ENCODE measurements around the gene BORCS6. TPM values are rescaled to one million over a fixed set of nuclear protein-coding genes. Genes with fewer than 3 reads are reported as not detected.
A peak's percentile ranks its signal among the peaks of the same experiment; 100 is the strongest.

Gene BORCS6
- total RNA-seq, 1 experiment from 2014 or later: 7.3 TPM

- POLR2A ChIA-PET (ENCODE audit: unreplicated experiment): interaction anchor here (0.6 kb wide), 1 partner anchor 12 kb away, joined by 4 read pairs; no protein-coding TSS in a partner anchor
- intact Hi-C loops (cut with micrococcal nuclease): no loop called here
- CTCF ChIA-PET: no interaction called here
- Histone ChIP-seq H3K9ac (ENCODE audit: low read length) (peak overlapping the region; percentile 78), H3K27ac (ENCODE audit: low read length) (no peak overlapping the region), H3F3A (ENCODE audit: low read length, unreplicated experiment) (peaks cover 9% of the 10 kb centered on the region), H4K20me1 (ENCODE audit: low read length) (no peaks in the 10 kb centered on the region), H3K27me3 (ENCODE audit: low read length) (no peaks in the 10 kb centered on the region), H3K79me2 (ENCODE audit: low read length) (peaks cover 8% of the 10 kb centered on the region; the same call in 1 of the 2 replicates), H3K4me1 (ENCODE audit: insufficient read depth, low read length) (peaks cover 18% of the 10 kb centered on the region), H3K4me3 (ENCODE audit: low read length) (peak overlapping the region; percentile 77), H3K4me2 (ENCODE audit: low read length) (peak overlapping the region; percentile 88), H3K36me3 (ENCODE audit: low read depth, low read length) (no peaks in the 10 kb centered on the region), H3K9me3 (ENCODE audit: low read length) (no peaks in the 10 kb centered on the region), H2AFZ (ENCODE audit: low read length) (peak overlapping the region; percentile 76), H3K9me2 (replicated peaks; ENCODE audit: low read length) (no peaks in the 10 kb centered on the region)
- TF ChIP-seq EZH2 (IDR thresholded peaks at IDR 0.05; ENCODE audit: low read length, unreplicated experiment) (no peak), EZH2phosphoT487 (IDR thresholded peaks at IDR 0.05; ENCODE audit: borderline replicate concordance, low read length) (no peak)
- TF ChIP-seq, protein P1, sequence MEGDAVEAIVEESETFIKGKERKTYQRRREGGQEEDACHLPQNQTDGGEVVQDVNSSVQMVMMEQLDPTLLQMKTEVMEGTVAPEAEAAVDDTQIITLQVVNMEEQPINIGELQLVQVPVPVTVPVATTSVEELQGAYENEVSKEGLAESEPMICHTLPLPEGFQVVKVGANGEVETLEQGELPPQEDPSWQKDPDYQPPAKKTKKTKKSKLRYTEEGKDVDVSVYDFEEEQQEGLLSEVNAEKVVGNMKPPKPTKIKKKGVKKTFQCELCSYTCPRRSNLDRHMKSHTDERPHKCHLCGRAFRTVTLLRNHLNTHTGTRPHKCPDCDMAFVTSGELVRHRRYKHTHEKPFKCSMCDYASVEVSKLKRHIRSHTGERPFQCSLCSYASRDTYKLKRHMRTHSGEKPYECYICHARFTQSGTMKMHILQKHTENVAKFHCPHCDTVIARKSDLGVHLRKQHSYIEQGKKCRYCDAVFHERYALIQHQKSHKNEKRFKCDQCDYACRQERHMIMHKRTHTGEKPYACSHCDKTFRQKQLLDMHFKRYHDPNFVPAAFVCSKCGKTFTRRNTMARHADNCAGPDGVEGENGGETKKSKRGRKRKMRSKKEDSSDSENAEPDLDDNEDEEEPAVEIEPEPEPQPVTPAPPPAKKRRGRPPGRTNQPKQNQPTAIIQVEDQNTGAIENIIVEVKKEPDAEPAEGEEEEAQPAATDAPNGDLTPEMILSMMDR (conservative IDR thresholded peaks at IDR 0.05; ENCODE audit: low read depth, low read length): no peak
- ATAC-seq: peak; percentile 4
- DNase-seq: no peak
- no TSS peak for BruUV-seq (replicated peaks)
Observed at GRCh38 chr17:8175795-8176196, 14.2 kb downstream of the BORCS6 start.

DNA sequence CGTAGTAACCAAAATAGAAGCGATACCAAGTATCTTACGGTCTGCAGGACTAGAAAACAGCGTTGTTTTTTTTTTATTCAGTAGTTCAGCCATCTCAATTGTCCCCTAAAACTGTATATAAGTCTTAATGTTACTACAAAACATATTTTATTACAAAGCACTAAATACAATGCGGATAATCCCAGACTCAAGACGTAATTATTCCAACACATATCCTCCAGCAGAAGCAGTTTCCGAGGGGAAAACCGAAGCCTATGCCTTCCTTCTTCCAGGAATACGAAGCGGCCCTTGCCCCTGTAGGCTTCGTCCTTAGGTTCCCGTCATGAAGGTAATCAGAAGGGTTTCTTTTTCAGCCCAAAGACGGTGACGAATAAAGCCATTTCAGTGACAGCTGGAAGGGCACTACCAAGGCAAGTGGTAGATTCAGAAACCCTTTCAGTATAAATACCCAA, 16.1 kb downstream of the BORCS6 start:
- no peaks in the 10 kb centered on the region for H3K36me3 ChIP-seq (ENCODE audit: low read depth, low read length)
- peaks cover 8% of the 10 kb centered on the region; the same call in 1 of the 2 replicates for H3K79me2 ChIP-seq (ENCODE audit: low read length)
- DNase-seq (no peak), ATAC-seq (peak; percentile 16; the same call in 1 of the 2 replicates)
- no peaks in the 10 kb centered on the region for H3K9me3 ChIP-seq (ENCODE audit: low read length)
- no peaks in the 10 kb centered on the region for H3K9me2 ChIP-seq (replicated peaks; ENCODE audit: low read length)
- peaks cover 18% of the 10 kb centered on the region for H3K4me1 ChIP-seq (ENCODE audit: insufficient read depth, low read length)
- H2AFZ ChIP-seq (ENCODE audit: low read length): peak overlapping the region; percentile 49
- CTCF ChIA-PET: no interaction called here
- TF ChIP-seq EZH2 (IDR thresholded peaks at IDR 0.05; ENCODE audit: low read length, unreplicated experiment): no peak
- TF ChIP-seq, protein P1 (conservative IDR thresholded peaks at IDR 0.05; ENCODE audit: low read depth, low read length): no peak
- TF ChIP-seq EZH2phosphoT487 (IDR thresholded peaks at IDR 0.05; ENCODE audit: borderline replicate concordance, low read length): no peak
- H3K4me2 ChIP-seq (ENCODE audit: low read length): peak overlapping the region; percentile 82
- H3K27me3 ChIP-seq (ENCODE audit: low read length): no peaks in the 10 kb centered on the region
- no peaks in the 10 kb centered on the region for H4K20me1 ChIP-seq (ENCODE audit: low read length)
- peak overlapping the region; percentile 65 for H3K4me3 ChIP-seq (ENCODE audit: low read length)
- POLR2A ChIA-PET (ENCODE audit: unreplicated experiment): interaction anchor here (1.2 kb wide), 1 partner anchor 16 kb away, joined by 13 read pairs; the partner anchor contains the start of gene BORCS6
- no TSS peak for BruUV-seq (replicated peaks)
- H3F3A ChIP-seq (ENCODE audit: low read length, unreplicated experiment): peaks cover 9% of the 10 kb centered on the region
- peak overlapping the region; percentile 94 for H3K27ac ChIP-seq (ENCODE audit: low read length)
- H3K9ac ChIP-seq (ENCODE audit: low read length): peak overlapping the region; percentile 86
- intact Hi-C loops (cut with micrococcal nuclease): loop anchor here (5.0 kb wide), 1 partner anchor 37 kb away; no protein-coding TSS in a partner anchor

Measured in PC-3 (cell line).